GM12878 (cell line): ENCODE data around the gene DNAJB11.

Source experiments
- EED ChIP-seq: sonication (generic); IDR thresholded peaks from 2 replicates; pipeline ENCODE4 v1.6.1; 2016; ENCODE audit warnings: antibody characterized with exemption, low read depth
- EP300 ChIP-seq, 2 experiments: fragments of 150-350 bp in 1 of 2; IDR thresholded peaks; 2 replicates each; pipeline ENCODE4 v1.6.1; 2011 to 2012; ENCODE audit warnings: low read depth in 2 of 2, low read length in 2 of 2, borderline replicate concordance in 1 of 2, improper control_type of control experiment in 1 of 2, inconsistent platforms in 1 of 2; ENCODE audit not compliant: control insufficient read depth in 1 of 2
- FOXK2 ChIP-seq: fragments of 450-650 bp; IDR thresholded peaks from 2 replicates; pipeline ENCODE4 v1.6.1; 2017; ENCODE audit warnings: mild to moderate bottlenecking, moderate library complexity
- SMC3 ChIP-seq: IDR thresholded peaks from 2 replicates; pipeline ENCODE4 v1.6.1; 2011; ENCODE audit warnings: low read length, improper control_type of control experiment, borderline replicate concordance
- ZNF274 ChIP-seq: IDR thresholded peaks from one replicate; pipeline ENCODE4 v1.8.0; 2011; ENCODE audit not compliant: insufficient read length, insufficient read depth
- TF ChIP-seq, protein P1 (sequence below), 3 experiments: IDR thresholded peaks in 2 of 3; conservative IDR thresholded peaks in 1 of 3; 2 replicates each; pipeline ENCODE4 v1.5.1; 2011; ENCODE audit warnings: low read depth in 3 of 3, low read length in 3 of 3, mild to moderate bottlenecking in 3 of 3, control low read depth in 2 of 3, moderate library complexity in 2 of 3, inconsistent platforms in 1 of 3, mixed read lengths in 1 of 3; ENCODE audit not compliant: control insufficient read depth in 2 of 3, insufficient read depth in 1 of 3; ENCODE audit errors: extremely low read depth in 1 of 3

GRCh38 chr3:186626254-186626847 is 55.8 kb downstream of the DNAJB11 start:
- TF ChIP-seq, protein P1, sequence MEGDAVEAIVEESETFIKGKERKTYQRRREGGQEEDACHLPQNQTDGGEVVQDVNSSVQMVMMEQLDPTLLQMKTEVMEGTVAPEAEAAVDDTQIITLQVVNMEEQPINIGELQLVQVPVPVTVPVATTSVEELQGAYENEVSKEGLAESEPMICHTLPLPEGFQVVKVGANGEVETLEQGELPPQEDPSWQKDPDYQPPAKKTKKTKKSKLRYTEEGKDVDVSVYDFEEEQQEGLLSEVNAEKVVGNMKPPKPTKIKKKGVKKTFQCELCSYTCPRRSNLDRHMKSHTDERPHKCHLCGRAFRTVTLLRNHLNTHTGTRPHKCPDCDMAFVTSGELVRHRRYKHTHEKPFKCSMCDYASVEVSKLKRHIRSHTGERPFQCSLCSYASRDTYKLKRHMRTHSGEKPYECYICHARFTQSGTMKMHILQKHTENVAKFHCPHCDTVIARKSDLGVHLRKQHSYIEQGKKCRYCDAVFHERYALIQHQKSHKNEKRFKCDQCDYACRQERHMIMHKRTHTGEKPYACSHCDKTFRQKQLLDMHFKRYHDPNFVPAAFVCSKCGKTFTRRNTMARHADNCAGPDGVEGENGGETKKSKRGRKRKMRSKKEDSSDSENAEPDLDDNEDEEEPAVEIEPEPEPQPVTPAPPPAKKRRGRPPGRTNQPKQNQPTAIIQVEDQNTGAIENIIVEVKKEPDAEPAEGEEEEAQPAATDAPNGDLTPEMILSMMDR (IDR thresholded peaks at IDR 0.05 in 2 of 3, conservative IDR thresholded peaks at IDR 0.05 in 1 of 3; ENCODE audit: control insufficient read depth in 2 of 3, extremely low read depth in 1 of 3, insufficient read depth in 1 of 3, low read depth in 3 of 3, low read length in 3 of 3), result no peak
- TF ChIP-seq EED, result no peak
- TF ChIP-seq SMC3, result no peak
- no peak for TF ChIP-seq EP300 (IDR thresholded peaks at IDR 0.05; ENCODE audit: borderline replicate concordance in 1 of 2, control insufficient read depth in 1 of 2, low read depth in 2 of 2, low read length in 2 of 2)
- TF ChIP-seq ZNF274, result no peak
- no peak for TF ChIP-seq FOXK2
